ENCODE results near the gene SHISAL1.

GRCh38 chr22:44220727-44221680 is 91.7 kb downstream of the SHISAL1 start:
- TF ChIP-seq POLR2A (IDR thresholded peaks at IDR 0.05) (no peak), CTCF (IDR thresholded peaks at IDR 0.05) (no peak)
